Activated naive CD4-positive, alpha-beta T cell treated with anti-CD3 and anti-CD28 coated beads, Interleukin-2, amount 50 U/mL, for 72 hours (primary cell): ENCODE results near the gene NCF4. TPM values are rescaled to one million over a fixed set of nuclear protein-coding genes. Genes with fewer than 3 reads are reported as not detected.

ENCODE experiments used
- ATAC-seq, 2 donors: fragments of 150-1000 bp; cut with Tn5 transposase; 2 replicates each; pipeline ENCODE4 v1.10.0; 2021; ENCODE audit warnings: mild to moderate bottlenecking in 2 of 2, moderate library complexity in 2 of 2
- DNase-seq, 2 donors: peaks; one replicate each; pipeline ENCODE4 v3.0.0; 2021 to 2022; ENCODE audit warnings: low spot score in 2 of 2
- H3K27ac Mint-ChIP-seq, 2 donors: one replicate each; pipeline ENCODE4 v1.8.0; 2022; ENCODE audit warnings: mild to moderate bottlenecking in 2 of 2, mixed read lengths in 2 of 2
- H3K36me3 Mint-ChIP-seq, 2 donors: one replicate each; pipeline ENCODE4 v1.8.0; 2022; ENCODE audit warnings: mixed read lengths in 2 of 2
- H3K9me3 Mint-ChIP-seq, 2 donors: one replicate each; pipeline ENCODE4 v1.8.0; 2022; ENCODE audit warnings: mixed read lengths in 2 of 2
- total RNA-seq, 2 donors: library from RNA; stranded (reverse); gene quantifications; one replicate each; pipeline ENCODE4 v1.2.3, GENCODE V29; 2022

Gene NCF4
- total RNA-seq, 2 donors from 2014 or later = 2.9 to 7.0 TPM

DNA sequence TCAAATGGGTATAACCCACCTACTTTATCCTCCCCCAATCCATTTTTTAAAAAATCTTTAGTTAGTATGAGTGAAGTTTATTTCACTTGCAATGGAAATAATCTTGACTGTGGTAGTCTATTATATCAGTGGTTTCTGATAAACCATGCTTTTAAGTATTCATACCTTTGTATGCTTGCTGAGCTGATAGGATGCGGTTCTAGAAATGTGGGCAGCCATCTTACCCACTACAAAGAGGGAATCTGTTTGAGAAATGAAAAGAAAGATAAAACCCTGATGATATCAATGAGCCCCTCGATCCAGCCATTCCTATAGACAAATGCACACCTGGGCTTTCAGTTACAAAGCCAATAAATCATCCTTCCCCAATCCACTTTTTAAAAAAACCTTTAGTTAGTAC is 30.2 kb upstream of the NCF4 start:
- no peak for ATAC-seq
- no peak overlapping the region for H3K27ac Mint-ChIP-seq
- no peak for DNase-seq
- no peaks in the 10 kb centered on the region for H3K9me3 Mint-ChIP-seq
- H3K36me3 Mint-ChIP-seq = peaks cover 0 to 4% of the 10 kb centered on the region in 2 donors

DNA sequence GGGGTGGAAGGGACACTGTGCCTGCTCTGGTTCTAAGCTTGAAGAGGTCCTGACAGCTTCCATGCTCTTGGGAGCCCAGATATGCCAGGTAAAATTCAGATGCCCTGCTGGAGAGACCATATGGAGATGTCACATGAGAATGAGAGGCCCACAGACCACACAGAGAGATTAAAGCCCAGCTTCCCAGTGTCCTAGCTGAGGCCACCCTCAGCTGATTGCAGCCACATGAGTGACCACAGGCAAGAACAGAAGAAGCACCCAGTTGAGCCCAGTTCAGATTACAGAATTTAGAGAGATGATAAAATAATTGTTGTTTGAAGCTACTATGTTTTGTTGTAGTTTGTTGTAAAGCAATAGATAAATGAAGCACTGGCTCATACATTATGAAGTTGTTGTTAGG is 29.6 kb upstream of the NCF4 start:
- ATAC-seq (no peak), DNase-seq (no peak)
- no peak overlapping the region for H3K27ac Mint-ChIP-seq
- no peaks in the 10 kb centered on the region for H3K9me3 Mint-ChIP-seq
- peaks cover 0 to 4% of the 10 kb centered on the region in 2 donors for H3K36me3 Mint-ChIP-seq

DNA sequence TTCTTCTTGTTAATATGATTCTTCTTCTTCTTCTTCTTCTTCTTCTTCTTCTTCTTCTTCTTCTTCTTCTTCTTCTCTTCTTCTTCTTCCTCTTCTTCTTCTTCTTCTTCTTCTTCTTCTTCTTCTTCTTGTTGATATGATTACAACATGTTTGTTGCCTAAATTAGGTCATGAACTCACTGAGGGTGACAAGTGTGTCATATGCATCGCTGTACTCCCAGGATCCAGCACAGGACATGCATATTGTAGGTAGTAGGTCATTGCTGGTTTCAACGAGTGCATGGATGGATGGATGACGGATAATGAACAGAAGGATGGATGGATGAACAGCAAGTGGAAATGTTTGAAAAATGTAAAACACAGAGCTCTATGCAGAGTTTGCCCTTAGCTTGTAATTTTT is 29.1 kb upstream of the NCF4 start:
- ATAC-seq = no peak
- H3K27ac Mint-ChIP-seq = no peak overlapping the region
- H3K36me3 Mint-ChIP-seq = peaks cover 0 to 4% of the 10 kb centered on the region in 2 donors
- DNase-seq = no peak
- no peaks in the 10 kb centered on the region for H3K9me3 Mint-ChIP-seq

DNA sequence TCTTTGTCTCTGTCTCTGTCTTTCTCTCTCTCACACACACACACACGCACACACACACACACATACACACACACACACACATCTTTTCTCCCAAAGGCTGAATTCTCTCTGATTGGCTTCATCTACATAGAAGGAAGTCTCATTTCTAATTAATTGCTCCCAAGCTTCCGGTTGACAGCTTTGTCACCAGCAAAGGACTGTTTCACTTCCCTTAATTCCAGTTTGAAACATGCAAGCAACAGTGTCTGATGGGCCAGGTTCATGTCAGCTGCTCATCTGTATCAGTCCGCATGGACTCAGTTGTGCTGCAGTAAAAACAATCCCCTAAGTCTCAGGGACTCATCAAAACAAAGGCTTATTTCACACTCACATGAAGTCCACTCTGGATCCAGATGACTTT is 27.7 kb upstream of the NCF4 start:
- peaks cover 7 to 9% of the 10 kb centered on the region in 2 donors for H3K9me3 Mint-ChIP-seq
- no peak for DNase-seq
- H3K36me3 Mint-ChIP-seq = peaks cover 10 to 13% of the 10 kb centered on the region in 2 donors
- no peak overlapping the region for H3K27ac Mint-ChIP-seq
- no peak for ATAC-seq

DNA sequence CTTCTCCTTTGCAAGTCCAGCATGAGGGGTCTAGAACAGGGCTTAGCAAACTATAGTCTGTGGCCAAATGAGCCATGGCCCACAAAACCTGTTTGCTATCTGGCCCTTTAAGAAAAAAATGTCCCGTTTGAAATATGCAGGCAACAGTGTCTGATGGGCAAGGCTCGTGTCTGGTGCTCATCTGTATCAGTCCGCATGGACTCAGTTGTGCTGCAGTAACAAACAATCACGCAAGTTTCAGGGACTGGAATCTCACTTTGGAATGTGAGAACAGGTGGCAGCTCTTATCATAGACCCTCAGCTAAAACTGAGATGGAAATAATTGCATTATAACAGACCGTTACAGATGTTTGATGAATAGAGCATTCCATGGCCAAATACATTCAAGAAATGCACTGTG is 24.9 kb upstream of the NCF4 start:
- H3K36me3 Mint-ChIP-seq = peaks cover 10 to 14% of the 10 kb centered on the region in 2 donors
- H3K9me3 Mint-ChIP-seq = peaks cover 9 to 12% of the 10 kb centered on the region in 2 donors
- H3K27ac Mint-ChIP-seq = no peak overlapping the region
- ATAC-seq = no peak
- DNase-seq = no peak

DNA sequence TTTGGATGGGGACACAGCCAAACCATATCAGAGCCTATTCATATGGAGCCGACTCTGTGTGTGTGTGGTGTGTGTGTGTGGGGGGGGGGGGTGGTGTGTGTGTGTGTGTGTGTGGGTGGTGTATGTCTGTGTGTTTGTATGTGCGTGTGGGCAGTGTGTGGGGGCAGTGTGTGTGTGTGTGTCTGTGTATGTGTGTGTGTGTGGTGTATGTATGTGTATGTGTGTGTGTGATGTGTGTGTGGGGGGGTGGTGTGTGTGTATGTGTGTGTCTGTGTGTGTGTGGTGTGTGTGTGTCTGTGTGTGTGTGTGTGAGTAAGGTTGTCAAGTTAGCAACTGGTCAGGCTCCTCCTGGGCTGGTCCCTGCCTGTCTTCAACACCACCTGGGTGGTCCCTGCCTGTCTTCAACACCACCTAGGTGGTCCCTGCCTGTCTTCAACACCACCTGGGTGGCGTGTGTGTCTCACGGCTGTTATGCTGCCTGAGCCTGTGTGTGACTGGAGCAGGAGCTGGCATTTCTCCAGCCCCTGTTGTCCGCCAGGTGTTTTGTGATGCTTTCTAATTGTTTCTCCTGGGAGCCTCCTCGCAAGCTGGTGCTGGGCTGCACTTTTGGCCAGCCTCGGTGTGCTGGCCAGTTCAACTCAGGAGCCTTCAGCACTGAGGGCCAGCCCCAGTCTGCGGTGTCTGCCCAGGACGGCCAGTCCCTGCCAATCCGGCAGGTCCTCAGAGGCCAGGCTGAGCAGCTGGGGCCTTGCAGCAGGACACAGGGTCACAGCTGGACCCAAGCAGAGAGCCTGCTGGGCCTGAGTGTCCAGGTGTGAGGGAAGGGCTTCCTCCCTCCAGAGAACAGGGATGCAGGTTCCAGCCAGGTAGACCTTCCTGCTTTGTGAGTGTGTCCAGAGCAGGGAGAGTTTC is 22.4 kb upstream of the NCF4 start:
- peaks cover 9 to 12% of the 10 kb centered on the region in 2 donors for H3K9me3 Mint-ChIP-seq
- no peak for ATAC-seq
- no peak overlapping the region for H3K27ac Mint-ChIP-seq
- H3K36me3 Mint-ChIP-seq = peaks cover 7 to 14% of the 10 kb centered on the region in 2 donors
- no peak for DNase-seq

DNA sequence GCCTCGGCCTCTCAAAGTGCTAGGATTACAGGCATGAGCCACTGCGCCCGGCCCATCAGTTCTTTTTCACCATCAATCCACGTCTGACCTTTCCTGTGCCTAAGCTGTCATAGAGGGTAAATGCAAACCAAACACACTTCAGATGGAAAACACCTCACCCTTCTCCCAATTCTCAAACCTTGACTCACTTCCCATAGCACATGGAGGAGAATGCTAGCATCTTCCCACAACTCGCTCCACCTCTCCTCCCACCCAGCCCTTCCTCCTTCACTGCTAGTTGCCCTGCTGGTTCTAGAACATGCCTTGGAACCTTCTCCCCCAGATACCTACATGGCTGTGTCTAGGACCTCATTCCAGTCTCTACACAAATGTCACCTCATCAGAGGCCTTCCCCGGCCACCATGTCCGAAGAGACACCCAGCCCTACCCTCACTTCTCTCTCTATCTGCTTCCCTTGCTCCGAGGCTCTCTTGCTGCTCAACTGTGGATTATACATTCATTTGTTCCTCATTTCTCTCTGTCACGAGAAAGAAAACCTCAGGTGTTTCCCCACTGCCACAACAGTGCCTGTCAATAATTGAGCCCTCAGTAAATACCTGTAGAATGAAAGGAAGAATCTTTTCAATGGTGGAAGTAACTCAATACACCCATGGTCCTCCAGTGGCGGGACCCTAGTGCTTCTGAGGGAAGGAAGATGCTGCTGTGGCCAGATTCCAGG is 21.3 kb upstream of the NCF4 start:
- Mint-ChIP-seq H3K36me3 (peaks cover 7 to 14% of the 10 kb centered on the region in 2 donors), H3K9me3 (peaks cover 9 to 12% of the 10 kb centered on the region in 2 donors), H3K27ac (peak overlapping the region in 1 of 2 donors; percentile 24)
- no peak for DNase-seq
- no peak for ATAC-seq

DNA sequence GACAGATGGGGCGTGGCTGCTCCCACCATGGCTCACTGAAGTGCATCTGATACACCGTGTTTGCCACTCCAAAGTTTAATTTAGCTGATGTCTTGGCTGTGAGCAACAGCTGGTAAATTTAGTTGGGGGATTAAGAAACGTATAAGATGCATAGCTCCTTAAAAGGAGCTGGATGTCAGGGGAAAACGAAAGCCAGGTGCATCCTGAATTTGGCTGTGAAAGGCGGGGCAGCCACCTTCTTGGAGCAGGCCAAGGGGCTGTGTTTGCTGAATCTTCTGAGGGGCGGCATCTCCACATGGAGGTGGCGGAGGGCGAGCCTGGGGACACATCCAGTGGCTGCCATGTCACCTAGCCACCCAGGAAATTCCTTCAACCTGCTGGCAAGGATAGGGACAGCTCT is 20.7 kb upstream of the NCF4 start:
- Mint-ChIP-seq H3K9me3 (peaks cover 9 to 12% of the 10 kb centered on the region in 2 donors), H3K27ac (no peak overlapping the region), H3K36me3 (peaks cover 7 to 14% of the 10 kb centered on the region in 2 donors)
- DNase-seq (no peak), ATAC-seq (no peak)

DNA sequence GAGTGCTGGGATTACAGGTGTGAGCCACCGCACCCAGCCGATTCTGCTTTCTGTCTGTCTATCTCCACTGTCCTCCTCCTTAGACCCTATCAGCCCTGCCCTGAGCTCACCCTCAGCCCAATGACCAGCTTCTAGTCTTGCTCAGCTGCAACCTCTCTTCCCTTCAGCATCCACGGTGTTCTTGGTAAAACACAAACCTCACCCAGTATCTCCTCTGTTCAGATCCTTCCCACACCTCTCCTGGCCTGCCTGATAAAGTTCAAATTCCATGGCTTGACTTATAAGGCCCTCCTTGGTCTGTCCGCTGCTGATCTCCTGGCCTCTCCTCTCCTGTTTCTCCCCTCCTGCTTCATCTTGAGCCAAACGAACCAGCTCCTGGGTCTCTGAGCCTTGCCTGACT is 14.5 kb upstream of the NCF4 start:
- H3K27ac Mint-ChIP-seq = peak overlapping the region in 1 of 2 donors; percentile 14
- H3K9me3 Mint-ChIP-seq = no peaks in the 10 kb centered on the region
- no peaks in the 10 kb centered on the region for H3K36me3 Mint-ChIP-seq
- DNase-seq = no peak
- ATAC-seq = no peak

DNA sequence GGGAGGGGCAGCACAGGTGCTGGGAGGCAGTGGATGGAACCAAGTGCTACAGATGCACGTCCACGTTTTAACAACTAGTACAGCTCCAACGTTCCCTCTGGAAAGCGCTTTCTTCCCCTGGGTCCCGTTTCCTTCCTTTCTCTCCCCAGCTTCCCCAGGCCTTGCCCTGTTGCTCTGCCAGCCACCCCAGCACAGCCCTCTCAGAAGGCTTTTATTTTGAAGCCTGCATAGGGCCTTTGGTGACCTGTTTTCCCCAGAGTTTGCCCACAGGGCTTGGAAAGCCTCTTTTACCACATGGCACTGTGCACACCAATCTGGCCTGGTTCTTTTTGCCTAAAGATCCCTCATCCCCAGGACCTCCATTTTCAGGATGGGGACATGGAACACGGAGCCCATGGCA is 13.9 kb upstream of the NCF4 start:
- no peaks in the 10 kb centered on the region for H3K9me3 Mint-ChIP-seq
- DNase-seq = no peak
- H3K36me3 Mint-ChIP-seq = no peaks in the 10 kb centered on the region
- peak overlapping the region in 1 of 2 donors; percentile 14 for H3K27ac Mint-ChIP-seq
- no peak for ATAC-seq

DNA sequence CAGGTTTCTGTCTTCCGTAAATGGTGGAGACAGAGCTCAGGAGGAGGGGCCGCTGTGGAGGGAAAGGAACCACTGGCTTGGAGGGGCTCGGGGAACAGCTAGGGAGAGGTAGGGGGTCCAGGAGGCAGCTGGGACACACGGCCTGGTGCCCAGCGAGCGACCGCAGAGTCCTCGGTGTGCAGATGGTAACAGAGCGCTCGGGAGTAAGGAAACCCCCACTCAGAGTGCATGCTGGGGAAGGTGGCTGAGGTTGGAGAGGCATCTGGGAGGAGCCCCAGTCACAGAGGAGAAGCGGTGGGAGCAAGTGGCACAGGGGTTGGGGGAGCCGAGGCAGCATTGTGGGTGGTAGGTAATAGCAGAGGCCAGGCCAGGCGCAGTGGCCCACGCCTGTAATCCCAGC is 10.8 kb upstream of the NCF4 start:
- H3K36me3 Mint-ChIP-seq = peaks cover 9 to 14% of the 10 kb centered on the region in 2 donors
- peaks cover 4 to 8% of the 10 kb centered on the region in 2 donors for H3K9me3 Mint-ChIP-seq
- H3K27ac Mint-ChIP-seq = peak overlapping the region in 1 of 2 donors; percentile 11

DNA sequence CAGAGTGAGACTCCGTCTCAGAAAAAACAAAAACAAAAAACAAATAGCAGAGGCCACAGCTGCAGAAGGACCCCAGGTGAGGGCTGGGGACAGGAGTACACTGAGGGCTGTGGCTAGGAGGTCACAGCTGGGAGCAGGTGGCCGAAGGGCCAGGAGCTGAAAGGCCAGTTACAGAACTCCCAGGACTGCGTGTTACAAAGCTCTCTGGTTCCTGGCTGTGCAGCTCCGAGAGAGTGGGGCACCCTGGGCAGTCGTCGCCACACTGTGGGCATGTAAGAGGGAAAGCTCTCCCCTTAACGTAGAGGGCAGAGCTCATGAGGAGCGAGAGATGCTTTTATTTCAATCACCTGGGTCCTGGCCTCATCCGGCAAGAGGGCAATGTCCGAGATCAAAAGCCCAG is 10.1 kb upstream of the NCF4 start:
- H3K36me3 Mint-ChIP-seq = peaks cover 9 to 14% of the 10 kb centered on the region in 2 donors

More for the DNA sequence above, 10.8 kb upstream of the NCF4 start:
- DNase-seq (no peak), ATAC-seq (no peak)

DNA sequence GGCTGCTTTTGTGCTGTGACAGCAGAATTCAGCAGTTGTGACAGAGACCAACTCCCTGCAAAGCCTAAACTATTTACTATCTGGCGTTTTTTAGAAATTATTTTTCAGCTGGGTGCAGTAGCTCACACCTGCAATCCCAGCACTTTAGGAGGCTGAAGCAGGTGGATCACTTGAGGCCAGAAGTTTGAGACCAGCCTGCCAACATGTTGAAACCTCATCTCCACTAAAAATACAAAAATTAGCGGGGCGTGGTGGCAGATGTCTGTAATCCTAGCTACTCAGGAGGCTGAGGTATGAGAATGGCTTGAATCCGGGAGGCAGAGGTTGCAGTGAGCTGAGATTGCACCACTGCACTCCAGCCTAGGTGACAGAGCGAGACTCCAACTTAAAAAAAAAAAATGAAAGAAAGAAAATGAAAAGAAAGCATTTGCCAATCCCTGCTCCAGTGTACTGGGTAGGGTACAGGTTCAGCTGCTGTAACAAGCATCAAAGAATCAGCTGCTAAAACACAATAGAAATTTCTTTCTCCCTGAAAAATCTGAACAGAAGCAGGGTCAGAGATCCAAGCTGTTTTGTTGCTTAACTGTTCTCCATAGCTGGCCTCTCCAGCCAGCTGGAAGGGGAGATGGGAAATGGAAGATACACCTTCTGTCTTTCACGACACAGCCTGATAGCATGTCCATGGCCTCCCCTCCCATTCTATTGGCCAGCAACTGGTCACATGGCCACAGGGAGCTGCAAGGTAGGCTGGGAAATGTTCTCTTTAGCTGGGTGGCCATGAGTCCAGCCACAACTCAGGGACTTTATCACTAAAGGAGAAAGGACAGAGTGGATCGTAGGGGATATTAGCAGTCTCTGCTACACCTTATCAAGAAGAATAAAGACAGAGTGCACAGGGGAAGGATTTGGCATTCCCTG is 8.5 kb upstream of the NCF4 start:
- H3K9me3 Mint-ChIP-seq = peaks cover 4 to 8% of the 10 kb centered on the region in 2 donors
- DNase-seq (no peak), ATAC-seq (no peak)
- peak overlapping the region in 1 of 2 donors; percentile 70 for H3K27ac Mint-ChIP-seq
- peaks cover 9 to 14% of the 10 kb centered on the region in 2 donors for H3K36me3 Mint-ChIP-seq

More for the DNA sequence above, 10.1 kb upstream of the NCF4 start:
- Mint-ChIP-seq H3K27ac (peak overlapping the region in 1 of 2 donors; percentile 11), H3K9me3 (peaks cover 4 to 8% of the 10 kb centered on the region in 2 donors)
- ATAC-seq (no peak), DNase-seq (no peak)

DNA sequence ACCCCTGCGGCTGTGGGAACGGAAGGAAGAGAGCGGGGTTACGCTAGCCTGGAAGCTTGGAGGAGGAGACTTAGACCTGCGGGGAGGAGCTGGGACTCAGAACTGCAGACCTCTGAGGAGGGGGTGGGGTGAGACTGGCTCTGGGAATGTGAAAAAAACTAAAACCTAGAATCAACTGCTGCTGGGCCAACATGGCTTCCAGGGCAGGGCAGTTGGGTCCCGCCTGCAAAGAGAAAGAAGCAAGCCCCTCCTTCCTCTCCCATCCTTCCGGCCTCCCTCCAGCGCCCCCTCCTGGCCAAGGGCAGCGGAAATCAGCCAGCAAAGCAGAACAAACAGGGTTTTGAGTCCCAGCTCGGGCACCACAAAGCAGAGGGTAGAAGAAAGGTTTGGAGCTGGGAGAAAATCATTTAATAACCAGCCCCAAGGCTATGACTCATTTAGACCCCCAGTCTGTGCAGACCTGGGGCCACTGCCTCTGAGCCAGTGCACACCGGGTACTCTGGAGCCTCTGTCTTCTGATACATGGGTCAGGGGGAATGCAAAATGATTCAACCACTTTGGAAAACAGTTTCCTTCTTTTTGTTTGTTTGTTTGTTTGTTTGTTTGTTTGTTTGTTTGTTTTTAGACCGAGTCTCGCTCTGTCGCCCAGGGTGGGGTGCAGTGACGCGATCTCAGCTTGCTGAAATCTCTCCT is 7.3 kb upstream of the NCF4 start:
- ATAC-seq = peak; percentile 76 to 78
- Mint-ChIP-seq H3K27ac (peak overlapping the region; percentile 70 to 73), H3K36me3 (peaks cover 9 to 14% of the 10 kb centered on the region in 2 donors), H3K9me3 (peaks cover 4 to 8% of the 10 kb centered on the region in 2 donors)
- peak; percentile 83 to 97 for DNase-seq

DNA sequence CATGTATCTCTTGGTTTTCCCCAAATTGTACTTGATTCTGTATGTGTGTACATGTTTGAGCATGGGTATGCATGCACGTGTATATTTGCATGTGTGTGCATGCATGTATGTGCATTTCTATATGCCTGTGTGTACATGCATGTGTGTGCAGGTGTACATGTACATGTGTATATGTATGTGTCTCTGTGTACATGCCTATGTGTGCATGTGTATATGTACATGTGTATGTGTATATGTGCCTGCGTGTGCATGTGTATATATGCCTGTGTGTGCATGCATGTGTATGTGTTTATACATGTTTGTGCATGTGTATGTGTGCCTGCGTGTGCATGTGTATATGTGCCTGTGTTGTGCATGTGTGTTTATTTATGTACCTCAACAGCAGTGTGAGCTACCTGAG is 5.3 kb upstream of the NCF4 start:
- DNase-seq (no peak), ATAC-seq (no peak)
- Mint-ChIP-seq H3K36me3 (peaks cover 9 to 14% of the 10 kb centered on the region in 2 donors), H3K9me3 (peaks cover 4 to 8% of the 10 kb centered on the region in 2 donors), H3K27ac (no peak overlapping the region)
